HL-60 (cell line): ENCODE data around the gene SARM1.

Experiments used
- CTCF ChIP-seq: IDR thresholded peaks from one replicate; pipeline ENCODE4 v1.5.1; 2011; ENCODE audit warnings: low read length, control low read depth, inconsistent platforms; ENCODE audit not compliant: insufficient read depth
- GABPA ChIP-seq: IDR thresholded peaks from 2 replicates; pipeline ENCODE4 v1.6.1; 2012; ENCODE audit warnings: low read depth
- SPI1 ChIP-seq: IDR thresholded peaks from 2 replicates; pipeline ENCODE4 v1.6.1; 2012; ENCODE audit warnings: low read depth, mild to moderate bottlenecking, borderline replicate concordance

GRCh38 chr17:28331891-28332420, 39.5 kb upstream of the SARM1 start:
- no peak for TF ChIP-seq SPI1
- no peak for TF ChIP-seq GABPA
- no peak for TF ChIP-seq CTCF
